NB4 (cell line): ENCODE measurements around the gene SLC11A1.
A peak's percentile ranks its signal among the peaks of the same experiment; 100 is the strongest.

Experiments
- DNase-seq: peaks from one replicate; pipeline ENCODE4 v3.0.0; 2010; ENCODE audit warnings: low read depth
- H3K4me3 ChIP-seq: one replicate; pipeline ENCODE4 v1.5.1; 2011; ENCODE audit warnings: mild to moderate bottlenecking, low read depth, low read length, moderate library complexity
- MYC ChIP-seq: IDR thresholded peaks from 2 replicates; pipeline ENCODE4 v1.6.1; 2011; ENCODE audit warnings: low read depth, low read length
- POLR2A ChIP-seq: IDR thresholded peaks from 2 replicates; pipeline ENCODE4 v1.6.1; 2011; ENCODE audit warnings: mild to moderate bottlenecking; ENCODE audit not compliant: insufficient read length; ENCODE audit errors: extremely low read depth
- TF ChIP-seq, protein P1 (sequence below): IDR thresholded peaks from 2 replicates; pipeline ENCODE4 v1.6.1; 2011; ENCODE audit warnings: low read depth, low read length
- TF ChIP-seq, protein P2 (sequence below): IDR thresholded peaks from one replicate; pipeline ENCODE4 v1.5.1; 2012; ENCODE audit warnings: low read depth, low read length

Gene SLC11A1

DNA sequence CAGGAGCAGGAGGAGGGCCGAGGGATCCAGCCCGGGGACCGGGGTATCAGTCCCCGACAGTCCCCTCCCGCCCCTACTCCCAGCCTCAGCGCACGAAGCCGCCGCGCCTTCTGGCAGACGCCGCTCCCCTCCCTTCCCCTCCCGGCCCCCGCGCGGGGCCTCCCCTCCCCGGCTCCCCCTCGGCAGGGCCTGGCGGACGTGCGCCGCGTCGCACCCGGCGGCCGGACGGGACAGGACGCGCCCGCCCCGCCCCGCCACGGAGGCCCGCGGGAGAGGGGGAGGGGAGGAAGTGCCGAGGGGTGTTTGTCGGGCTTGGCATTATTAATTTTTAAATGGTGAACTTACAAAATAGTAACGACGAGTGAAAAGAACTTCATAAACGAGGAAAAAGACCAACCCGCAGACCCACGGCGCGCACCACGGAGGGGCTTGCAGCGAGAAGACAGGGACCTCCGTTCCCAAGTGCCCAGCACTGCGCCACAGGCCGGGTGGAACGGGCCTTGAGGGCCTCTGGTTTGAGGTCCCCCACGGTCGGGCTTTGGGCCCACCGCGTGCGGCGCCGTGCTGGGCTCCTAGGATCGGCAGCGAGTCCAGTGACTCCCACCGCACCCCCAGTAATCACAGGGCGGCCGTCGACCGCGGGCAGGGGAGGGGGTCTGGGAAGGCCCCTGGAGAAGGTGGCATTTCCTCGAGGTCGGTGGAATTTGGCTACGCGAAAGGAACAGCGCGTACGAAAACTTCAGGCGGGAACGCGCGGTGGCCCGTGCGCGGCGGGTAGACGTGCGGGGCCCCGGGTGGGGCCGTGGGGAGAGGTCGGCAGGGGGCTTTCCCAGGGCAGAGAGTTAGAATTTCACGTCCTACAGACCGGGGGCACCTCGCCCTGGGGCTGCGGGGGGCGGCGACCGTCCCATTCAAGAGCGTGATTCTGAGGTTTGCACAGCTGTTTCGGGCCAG, 16.6 kb downstream of the SLC11A1 start:
- DNase-seq = peak; percentile 91
- TF ChIP-seq, protein P1, sequence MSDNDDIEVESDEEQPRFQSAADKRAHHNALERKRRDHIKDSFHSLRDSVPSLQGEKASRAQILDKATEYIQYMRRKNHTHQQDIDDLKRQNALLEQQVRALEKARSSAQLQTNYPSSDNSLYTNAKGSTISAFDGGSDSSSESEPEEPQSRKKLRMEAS = no peak
- peak; percentile 29; the same call in 1 of the 2 replicates for TF ChIP-seq MYC
- TF ChIP-seq, protein P2, sequence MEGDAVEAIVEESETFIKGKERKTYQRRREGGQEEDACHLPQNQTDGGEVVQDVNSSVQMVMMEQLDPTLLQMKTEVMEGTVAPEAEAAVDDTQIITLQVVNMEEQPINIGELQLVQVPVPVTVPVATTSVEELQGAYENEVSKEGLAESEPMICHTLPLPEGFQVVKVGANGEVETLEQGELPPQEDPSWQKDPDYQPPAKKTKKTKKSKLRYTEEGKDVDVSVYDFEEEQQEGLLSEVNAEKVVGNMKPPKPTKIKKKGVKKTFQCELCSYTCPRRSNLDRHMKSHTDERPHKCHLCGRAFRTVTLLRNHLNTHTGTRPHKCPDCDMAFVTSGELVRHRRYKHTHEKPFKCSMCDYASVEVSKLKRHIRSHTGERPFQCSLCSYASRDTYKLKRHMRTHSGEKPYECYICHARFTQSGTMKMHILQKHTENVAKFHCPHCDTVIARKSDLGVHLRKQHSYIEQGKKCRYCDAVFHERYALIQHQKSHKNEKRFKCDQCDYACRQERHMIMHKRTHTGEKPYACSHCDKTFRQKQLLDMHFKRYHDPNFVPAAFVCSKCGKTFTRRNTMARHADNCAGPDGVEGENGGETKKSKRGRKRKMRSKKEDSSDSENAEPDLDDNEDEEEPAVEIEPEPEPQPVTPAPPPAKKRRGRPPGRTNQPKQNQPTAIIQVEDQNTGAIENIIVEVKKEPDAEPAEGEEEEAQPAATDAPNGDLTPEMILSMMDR = no peak
- TF ChIP-seq POLR2A = peak; percentile 9
- H3K4me3 ChIP-seq = peak overlapping the region; percentile 76

DNA sequence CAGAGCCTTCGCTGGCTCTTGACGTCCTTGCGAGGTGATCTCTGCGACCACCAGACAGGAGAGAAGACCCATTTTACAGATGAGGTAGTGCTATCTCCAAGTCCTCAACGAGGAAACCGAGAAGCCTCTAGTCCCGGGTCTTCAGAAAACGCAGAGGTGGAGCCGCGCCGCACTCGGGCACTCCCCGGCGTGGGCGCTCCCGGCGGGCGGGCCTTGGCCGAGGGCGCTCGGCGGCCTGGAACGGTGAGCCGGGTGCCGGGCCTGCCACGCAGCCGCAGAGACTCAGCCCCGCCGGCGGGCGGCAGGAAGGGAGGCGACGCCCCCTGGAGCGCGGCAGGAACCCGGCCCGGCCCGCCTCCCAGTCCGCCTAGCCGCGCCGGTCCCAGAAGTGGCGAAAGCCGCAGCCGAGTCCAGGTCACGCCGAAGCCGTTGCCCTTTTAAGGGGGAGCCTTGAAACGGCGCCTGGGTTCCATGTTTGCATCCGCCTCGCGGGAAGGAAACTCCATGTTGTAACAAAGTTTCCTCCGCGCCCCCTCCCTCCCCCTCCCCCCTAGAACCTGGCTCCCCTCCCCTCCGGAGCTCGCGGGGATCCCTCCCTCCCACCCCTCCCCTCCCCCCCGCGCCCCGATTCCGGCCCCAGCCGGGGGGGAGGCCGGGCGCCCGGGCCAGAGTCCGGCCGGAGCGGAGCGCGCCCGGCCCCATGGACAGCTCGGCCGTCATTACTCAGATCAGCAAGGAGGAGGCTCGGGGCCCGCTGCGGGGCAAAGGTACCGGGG, 17.5 kb downstream of the SLC11A1 start, which contains the start of gene CTDSP1:
CTDSP1 (plus strand) TSS at position 478 of the 776 bp plus-strand sequence; CDS start at position 701, 223 bp downstream.
- peak within 1 kb of the TSS; percentile 76 for H3K4me3 ChIP-seq
- peak; percentile 100 for DNase-seq
- TF ChIP-seq MYC (peak; percentile 95), POLR2A (peak; percentile 57)
- TF ChIP-seq, protein P1 = peak; percentile 81
- TF ChIP-seq, protein P2 = no peak

DNA sequence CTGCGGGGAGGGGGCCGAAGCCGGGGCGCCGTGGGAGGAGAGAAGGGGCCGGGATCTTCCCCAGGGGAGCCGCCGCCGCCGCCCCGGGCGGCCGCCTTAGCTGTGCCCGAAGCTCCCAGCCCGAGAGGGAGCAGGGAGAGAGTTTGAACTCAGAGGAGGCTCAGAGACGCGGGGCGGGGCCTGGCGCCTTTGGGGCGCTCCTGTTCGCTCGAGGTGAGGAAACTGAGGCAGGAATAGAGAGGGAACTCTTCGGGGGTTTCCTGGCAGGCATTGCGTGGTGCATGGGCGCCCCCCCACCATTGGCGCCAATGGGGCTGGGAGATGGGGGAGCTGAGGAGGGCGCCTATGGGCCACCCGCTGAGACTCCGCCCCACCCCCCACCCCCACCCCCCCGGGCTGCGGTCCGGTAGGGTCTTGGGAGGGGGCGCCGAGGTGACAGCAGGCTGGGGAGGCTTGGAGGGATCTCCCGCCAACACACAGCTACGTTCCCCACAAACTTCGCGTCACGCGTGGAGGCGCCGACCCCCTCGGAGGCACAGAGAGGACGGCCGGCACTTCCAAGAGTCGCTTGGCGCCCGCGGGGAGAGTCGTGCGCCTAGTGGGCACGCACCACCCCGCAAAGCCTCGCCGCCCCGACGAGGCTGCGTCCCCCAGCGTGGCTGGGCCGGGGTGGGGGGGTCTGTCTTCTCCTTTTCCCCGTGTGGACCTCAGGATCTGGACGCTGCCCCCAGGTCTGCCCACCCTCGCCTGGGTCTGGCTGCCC, 18.3 kb downstream of the SLC11A1 start:
- TF ChIP-seq, protein P2 = no peak
- no peak for TF ChIP-seq POLR2A
- TF ChIP-seq, protein P1 = no peak
- TF ChIP-seq MYC = no peak; the same call in 1 of the 2 replicates
- peak; percentile 70 for DNase-seq
- peak overlapping the region; percentile 74 for H3K4me3 ChIP-seq

DNA sequence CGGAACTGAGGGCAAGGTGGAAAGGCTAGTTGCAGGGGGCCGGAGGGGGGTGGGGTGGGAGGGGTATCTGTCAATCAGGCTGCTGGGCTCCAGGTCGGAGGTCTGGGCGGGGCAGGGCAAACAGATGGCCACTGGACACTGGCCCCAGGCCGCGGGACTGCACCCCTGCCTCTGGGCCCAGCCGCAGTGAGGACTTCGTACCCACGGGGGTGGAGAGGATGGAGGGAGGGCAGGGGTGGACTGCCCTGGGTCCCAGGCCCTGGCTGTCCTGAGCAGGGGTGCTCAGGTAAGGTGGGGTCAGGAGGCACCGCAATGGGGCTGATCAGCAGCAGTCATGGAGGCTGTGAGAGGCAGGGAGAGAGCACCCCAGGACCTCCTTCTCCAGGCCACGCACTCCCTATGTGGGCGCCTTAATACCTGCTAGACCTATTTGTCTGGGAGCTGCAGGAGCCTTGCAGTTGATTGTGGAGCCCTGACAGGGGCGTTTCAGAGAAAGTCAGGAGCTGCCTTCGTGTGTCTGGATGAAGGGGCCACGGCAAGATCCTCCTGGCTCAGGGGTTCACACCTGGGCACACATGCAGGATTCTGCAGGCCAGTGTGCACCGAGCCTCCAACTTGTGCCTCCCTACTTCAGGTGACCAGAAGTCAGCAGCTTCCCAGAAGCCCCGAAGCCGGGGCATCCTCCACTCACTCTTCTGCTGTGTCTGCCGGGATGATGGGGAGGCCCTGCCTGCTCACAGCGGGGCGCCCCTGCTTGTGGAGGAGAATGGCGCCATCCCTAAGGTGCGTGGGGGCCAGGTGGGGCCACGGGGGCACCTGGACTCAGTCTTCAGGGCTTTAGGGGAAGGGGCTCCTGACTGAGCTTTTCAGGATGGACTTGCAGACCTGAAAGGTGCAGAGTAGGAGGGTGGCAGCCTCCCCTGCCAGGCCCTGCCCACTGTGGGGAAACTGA, 19.1 kb downstream of the SLC11A1 start:
- peak; percentile 36 for DNase-seq
- H3K4me3 ChIP-seq = peak overlapping the region; percentile 74
- TF ChIP-seq, protein P2 = no peak
- no peak for TF ChIP-seq MYC
- no peak for TF ChIP-seq POLR2A
- TF ChIP-seq, protein P1 = no peak
